ENCODE data around the gene GPC3. TPM values are rescaled to one million over a fixed set of nuclear protein-coding genes. Genes with fewer than 3 reads are reported as not detected.

The GPC3 gene
- total RNA-seq, 1 donor = not detected

DNA sequence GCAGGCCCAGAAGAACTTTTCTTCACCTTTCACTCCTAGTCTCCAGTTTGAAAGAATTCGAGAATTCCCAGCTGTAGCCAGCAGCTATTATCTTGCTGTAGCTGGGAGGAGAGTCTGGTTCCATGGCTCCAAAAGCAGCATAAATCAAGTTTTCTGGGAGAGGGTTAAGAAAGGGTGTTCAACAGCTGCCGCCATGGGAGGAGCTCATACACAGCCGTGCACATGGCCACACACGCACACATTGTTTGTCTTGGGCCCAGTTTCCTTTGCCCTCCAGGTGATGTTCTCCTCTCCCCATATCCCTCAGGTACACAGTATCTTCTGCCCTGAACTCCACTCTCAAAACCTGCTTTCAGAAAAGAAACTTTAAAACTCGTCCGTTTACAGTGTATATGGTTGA lies 4.1 kb upstream of the GPC3 start:
- no peaks in the 10 kb centered on the region for H3K4me1 ChIP-seq (ENCODE audit: insufficient read depth, low read length)
- H4K20me1 ChIP-seq (ENCODE audit: insufficient read depth, low read length) = no peaks in the 10 kb centered on the region
- no peak for TF ChIP-seq CTCF (IDR thresholded peaks at IDR 0.05; ENCODE audit: extremely low read depth, low read depth, low read length)
- no peak overlapping the region for H3K4me2 ChIP-seq (ENCODE audit: insufficient read depth, low read length)
- H2AFZ ChIP-seq (ENCODE audit: low read length) = no peak overlapping the region
- H3K79me2 ChIP-seq (ENCODE audit: insufficient read depth, low read length) = no peaks in the 10 kb centered on the region
- H3K27me3 ChIP-seq (ENCODE audit: insufficient read depth, low read length) = no peaks in the 10 kb centered on the region
- peak; percentile 66 for DNase-seq (ENCODE audit: insufficient read length, low spot score, missing footprints)
- H3K4me3 ChIP-seq (ENCODE audit: insufficient read depth, low read length) = no peak overlapping the region
- no peak overlapping the region for H3K27ac ChIP-seq (ENCODE audit: low read depth, low read length)
- H3K36me3 ChIP-seq (ENCODE audit: insufficient read depth, low read length) = no peaks in the 10 kb centered on the region
- H3K9me3 ChIP-seq (ENCODE audit: low read depth, low read length) = no peaks in the 10 kb centered on the region

GRCh38 chrX:133988010-133988409 lies 2.6 kb upstream of the GPC3 start:
- no peaks in the 10 kb centered on the region for H3K79me2 ChIP-seq (ENCODE audit: insufficient read depth, low read length)

DNA sequence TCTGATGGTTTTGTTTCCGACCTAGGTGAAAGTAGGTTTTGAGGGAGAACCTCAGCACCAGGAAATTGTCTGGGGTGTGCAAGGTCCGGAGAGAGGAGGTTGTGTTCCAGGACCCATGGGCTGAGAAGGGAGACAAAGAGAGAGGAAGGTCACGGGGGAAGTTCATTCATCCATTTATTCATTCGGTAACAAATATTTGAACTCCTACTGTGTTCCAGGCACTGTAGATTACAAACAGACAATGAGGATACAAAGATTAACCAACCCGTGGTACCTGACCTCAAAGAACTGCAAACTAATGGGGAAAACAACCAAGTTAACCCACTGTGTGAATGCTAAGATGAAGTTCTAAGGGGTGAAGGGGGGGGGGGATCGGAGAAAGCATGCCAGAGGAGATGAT lies 1.8 kb upstream of the GPC3 start:
- Histone ChIP-seq H4K20me1 (ENCODE audit: insufficient read depth, low read length) (no peaks in the 10 kb centered on the region), H3K27ac (ENCODE audit: low read depth, low read length) (no peak overlapping the region), H3K4me1 (ENCODE audit: insufficient read depth, low read length) (no peaks in the 10 kb centered on the region), H3K4me2 (ENCODE audit: insufficient read depth, low read length) (no peak overlapping the region), H3K4me3 (ENCODE audit: insufficient read depth, low read length) (no peak overlapping the region), H3K9me3 (ENCODE audit: low read depth, low read length) (no peaks in the 10 kb centered on the region), H2AFZ (ENCODE audit: low read length) (no peak overlapping the region), H3K27me3 (ENCODE audit: insufficient read depth, low read length) (no peaks in the 10 kb centered on the region), H3K36me3 (ENCODE audit: insufficient read depth, low read length) (no peaks in the 10 kb centered on the region), H3K79me2 (ENCODE audit: insufficient read depth, low read length) (no peaks in the 10 kb centered on the region)
- no peak for TF ChIP-seq CTCF (IDR thresholded peaks at IDR 0.05; ENCODE audit: extremely low read depth, low read depth, low read length)
- DNase-seq (ENCODE audit: insufficient read length, low spot score, missing footprints) = peak; percentile 25

More at GRCh38 chrX:133988010-133988409, 2.6 kb upstream of the GPC3 start:
- Histone ChIP-seq H4K20me1 (ENCODE audit: insufficient read depth, low read length) (no peaks in the 10 kb centered on the region), H3K36me3 (ENCODE audit: insufficient read depth, low read length) (no peaks in the 10 kb centered on the region), H3K4me3 (ENCODE audit: insufficient read depth, low read length) (no peak overlapping the region), H3K4me2 (ENCODE audit: insufficient read depth, low read length) (no peak overlapping the region), H2AFZ (ENCODE audit: low read length) (no peak overlapping the region), H3K27ac (ENCODE audit: low read depth, low read length) (no peak overlapping the region), H3K9me3 (ENCODE audit: low read depth, low read length) (no peaks in the 10 kb centered on the region), H3K27me3 (ENCODE audit: insufficient read depth, low read length) (no peaks in the 10 kb centered on the region), H3K4me1 (ENCODE audit: insufficient read depth, low read length) (no peaks in the 10 kb centered on the region)
- TF ChIP-seq CTCF (IDR thresholded peaks at IDR 0.05; ENCODE audit: extremely low read depth, low read depth, low read length) = no peak
- peak; percentile 32 for DNase-seq (ENCODE audit: insufficient read length, low spot score, missing footprints)

DNA sequence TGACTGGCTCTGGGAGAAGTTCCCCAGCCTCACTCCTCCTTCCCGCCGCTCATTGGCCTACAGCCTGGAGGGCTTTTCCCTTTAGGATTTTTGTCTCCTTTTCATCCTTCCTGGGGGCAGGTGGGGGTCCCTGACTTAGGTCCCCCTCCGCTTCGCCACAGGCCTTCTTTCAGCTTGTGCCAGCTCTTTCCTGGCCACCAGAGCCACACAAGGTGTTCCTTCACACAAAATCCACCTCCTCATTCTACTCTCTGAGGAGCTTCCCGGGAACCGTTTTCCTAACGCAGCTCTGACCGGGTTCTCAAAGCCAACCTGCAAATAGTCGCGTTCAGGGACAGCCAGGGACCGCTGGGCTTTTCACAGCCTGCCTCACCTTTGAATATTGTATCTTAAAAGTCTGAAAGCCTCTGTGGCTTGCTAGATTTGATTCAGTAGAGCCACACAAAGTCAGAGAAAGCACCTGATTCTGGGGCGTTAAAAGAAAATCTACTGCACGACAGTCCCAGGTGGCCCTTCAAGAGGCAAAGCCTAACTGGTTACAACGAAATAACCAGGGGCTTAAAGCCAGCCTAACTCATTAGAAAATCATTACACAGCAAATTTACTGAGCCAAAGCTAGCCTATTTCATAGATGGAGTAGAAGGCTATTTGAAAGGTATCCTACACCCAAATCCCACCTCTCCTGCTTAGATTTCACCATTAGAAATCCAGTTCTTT lies 731 bp upstream of the GPC3 start:
- no peaks in the 10 kb centered on the region for H3K27me3 ChIP-seq (ENCODE audit: insufficient read depth, low read length)
- no peak for TF ChIP-seq CTCF (IDR thresholded peaks at IDR 0.05; ENCODE audit: extremely low read depth, low read depth, low read length)
- H3K79me2 ChIP-seq (ENCODE audit: insufficient read depth, low read length) = no peaks in the 10 kb centered on the region
- no peak overlapping the region for H2AFZ ChIP-seq (ENCODE audit: low read length)
- H3K4me2 ChIP-seq (ENCODE audit: insufficient read depth, low read length) = no peak overlapping the region
- H3K4me3 ChIP-seq (ENCODE audit: insufficient read depth, low read length) = no peak overlapping the region
- H3K27ac ChIP-seq (ENCODE audit: low read depth, low read length) = no peak overlapping the region
- no peaks in the 10 kb centered on the region for H3K4me1 ChIP-seq (ENCODE audit: insufficient read depth, low read length)
- H3K9me3 ChIP-seq (ENCODE audit: low read depth, low read length) = no peaks in the 10 kb centered on the region
- no peaks in the 10 kb centered on the region for H4K20me1 ChIP-seq (ENCODE audit: insufficient read depth, low read length)
- H3K36me3 ChIP-seq (ENCODE audit: insufficient read depth, low read length) = no peaks in the 10 kb centered on the region
- peak; percentile 69 for DNase-seq (ENCODE audit: insufficient read length, low spot score, missing footprints)

All from osteoblast (primary cell).